ENCODE data around the gene AUNIP.

AUNIP gene

GRCh38 chr1:25858906-25859789 is at the start of gene AUNIP:
TSS of gene AUNIP (minus strand) at chr1:25859457. CDS start at chr1:25859357, 100 bp downstream.
- no peak for TF ChIP-seq CTCF (IDR thresholded peaks at IDR 0.05; ENCODE audit: low read depth, low read length)
- peak; percentile 61 for DNase-seq (ENCODE audit: extremely low read depth, low read depth)

GRCh38 chr1:25909040-25909439 is 49.8 kb upstream of the AUNIP start:
- DNase-seq (ENCODE audit: extremely low read depth, low read depth), result no peak
- no peak for TF ChIP-seq CTCF (IDR thresholded peaks at IDR 0.05; ENCODE audit: low read depth, low read length)

GRCh38 chr1:25908161-25908560 is 48.9 kb upstream of the AUNIP start:
- no peak for DNase-seq (ENCODE audit: extremely low read depth, low read depth)
- TF ChIP-seq CTCF (IDR thresholded peaks at IDR 0.05; ENCODE audit: low read depth, low read length), result no peak

DNA sequence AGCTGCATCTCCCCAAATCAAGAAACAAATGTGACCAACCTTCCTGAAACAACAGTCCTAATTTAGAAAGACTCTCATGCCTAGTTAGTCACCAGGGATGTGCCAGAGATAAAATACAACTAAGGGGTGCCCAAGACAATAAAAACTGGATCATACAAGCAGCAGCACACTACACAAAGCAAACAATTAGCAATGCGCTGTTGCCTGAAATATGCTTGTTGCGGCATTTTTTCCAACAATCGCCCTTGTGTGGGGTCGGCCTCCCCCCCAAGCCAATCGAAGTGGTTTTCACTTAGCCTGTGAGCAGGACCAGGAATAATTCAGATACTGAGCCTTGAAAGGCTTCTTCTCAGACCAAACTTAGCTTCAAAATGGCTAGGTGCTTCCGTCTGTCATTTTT is 48.3 kb upstream of the AUNIP start:
- TF ChIP-seq CTCF (IDR thresholded peaks at IDR 0.05; ENCODE audit: low read depth, low read length), result no peak
- no peak for DNase-seq (ENCODE audit: extremely low read depth, low read depth)

DNA sequence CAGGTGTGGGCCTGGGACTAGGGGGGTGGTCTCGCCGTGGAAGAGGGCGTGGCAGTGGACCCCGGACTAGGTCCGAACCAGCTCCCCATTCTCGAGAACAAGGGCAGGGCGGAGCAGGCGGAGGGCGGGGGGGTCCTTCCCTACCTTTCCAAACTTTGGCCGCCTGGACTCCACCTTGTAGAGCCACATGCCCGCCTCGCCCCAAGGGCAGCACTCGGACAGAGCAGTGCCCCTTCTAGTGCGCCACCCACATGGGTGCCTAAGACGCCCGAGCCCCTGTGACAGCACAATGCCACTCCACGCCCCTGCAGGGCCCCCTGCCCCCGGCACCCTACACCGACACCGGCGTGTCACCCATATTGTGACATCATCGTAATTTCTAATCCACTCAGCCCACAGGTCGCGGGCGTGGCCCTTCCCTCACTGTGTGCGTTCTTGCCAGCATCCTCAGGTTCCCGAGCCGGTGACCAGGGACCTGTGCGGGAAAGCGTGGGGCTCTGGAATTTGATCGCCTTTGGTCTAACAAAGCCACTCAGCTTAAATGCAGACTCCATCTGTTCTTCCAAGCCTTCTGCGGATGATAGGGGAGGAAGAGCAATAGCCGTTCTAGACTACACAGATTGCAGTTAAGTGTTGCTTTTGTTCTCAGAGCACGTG is 47.5 kb upstream of the AUNIP start:
- TF ChIP-seq CTCF (IDR thresholded peaks at IDR 0.05; ENCODE audit: low read depth, low read length), result no peak
- DNase-seq (ENCODE audit: extremely low read depth, low read depth), result no peak

- TF ChIP-seq CTCF (IDR thresholded peaks at IDR 0.05; ENCODE audit: low read depth, low read length), result no peak
Observed at GRCh38 chr1:25905680-25906643, 46.7 kb upstream of the AUNIP start, which contains the start of gene STMN1. TSS of gene STMN1 (minus strand) at chr1:25906419. CDS start at chr1:25904676, 1,743 bp downstream.

More at GRCh38 chr1:25905680-25906643, 46.7 kb upstream of the AUNIP start, which contains the start of gene STMN1:
- peak; percentile 62 for DNase-seq (ENCODE audit: extremely low read depth, low read depth)

Measured in AG09319 (cell line).